Kidney epithelial cell (primary cell): Measurements from ENCODE around the gene CSKMT. TPM values are rescaled to one million over a fixed set of nuclear protein-coding genes. Genes with fewer than 3 reads are reported as not detected.
"Not testable (repeated sequence)": the region's sequence is repeated elsewhere in the genome, so short reads cannot be mapped to it uniquely, and the experiment has no call there.

ENCODE experiments used
- DNase-seq: peaks from one replicate; pipeline ENCODE4 v3.0.0-alpha.2; 2010; ENCODE audit warnings: low read depth
- H3K27me3 ChIP-seq: 2 replicates; pipeline ENCODE4 v1.6.0; 2011; ENCODE audit warnings: low read length; ENCODE audit not compliant: control insufficient read depth, insufficient read depth
- H3K36me3 ChIP-seq: 2 replicates; pipeline ENCODE4 v1.5.1; 2011; ENCODE audit warnings: low read length; ENCODE audit not compliant: control insufficient read depth, insufficient read depth
- H3K4me3 ChIP-seq: 2 replicates; pipeline ENCODE4 v1.5.1; 2011; ENCODE audit warnings: low read depth, mild to moderate bottlenecking, control low read depth, low read length
- total RNA-seq: library from RNA; depleted of rRNA; stranded (reverse); fragments of >200 nt; gene quantifications from 2 replicates; pipeline ENCODE4 v1.2.3, GENCODE V29; 2015
- TF ChIP-seq, protein P1 (sequence below): IDR thresholded peaks from 2 replicates; pipeline ENCODE4 v1.5.1; 2011; ENCODE audit warnings: mild to moderate bottlenecking, moderate library complexity, low read length, control low read depth, inconsistent platforms; ENCODE audit not compliant: insufficient read depth, poor library complexity, severe bottlenecking

The CSKMT gene
- 3.4 and 4.0 TPM in 2 replicates for total RNA-seq

DNA sequence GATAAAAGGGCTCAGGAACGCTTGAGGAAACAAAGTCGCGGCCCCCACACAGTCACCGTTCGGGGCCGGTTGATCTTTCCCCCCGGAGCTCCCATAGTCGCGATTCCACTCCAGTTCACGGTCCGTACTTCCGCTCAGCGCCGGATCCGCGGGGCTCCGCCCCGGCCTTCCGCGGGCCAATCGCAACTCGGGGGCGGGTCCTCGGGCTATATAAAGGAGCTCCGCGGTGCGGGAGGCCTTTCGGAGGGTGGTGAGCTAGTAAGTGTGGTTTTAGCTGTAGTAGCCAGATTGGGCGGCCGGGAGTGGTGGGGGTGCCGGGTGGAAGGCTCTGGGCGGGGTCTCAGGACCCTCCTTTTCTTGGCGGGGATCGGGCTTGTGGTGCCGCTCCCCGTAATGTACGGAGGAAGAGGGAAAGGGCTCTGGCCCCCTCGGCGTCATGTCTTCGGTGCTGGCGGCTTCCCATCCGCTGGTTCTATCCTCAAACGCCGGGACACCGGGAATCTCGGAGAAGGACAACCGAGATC is at the start of gene CSKMT, which contains the start of gene C11orf98:
CSKMT (plus strand) TSS at position 238 of the 524 bp plus-strand sequence. CDS start 568 bp downstream, outside the sequence.
C11orf98 (minus strand) TSS at position 136 of the 524 bp plus-strand sequence; CDS start at position 95, 41 bp downstream.
- no peak for DNase-seq
- Histone ChIP-seq H3K27me3 (no peaks in the 10 kb centered on the region), H3K4me3 (peak within 1 kb of the TSS; percentile 77), H3K36me3 (peaks cover 1% of the 10 kb centered on the region)
- TF ChIP-seq, protein P1, sequence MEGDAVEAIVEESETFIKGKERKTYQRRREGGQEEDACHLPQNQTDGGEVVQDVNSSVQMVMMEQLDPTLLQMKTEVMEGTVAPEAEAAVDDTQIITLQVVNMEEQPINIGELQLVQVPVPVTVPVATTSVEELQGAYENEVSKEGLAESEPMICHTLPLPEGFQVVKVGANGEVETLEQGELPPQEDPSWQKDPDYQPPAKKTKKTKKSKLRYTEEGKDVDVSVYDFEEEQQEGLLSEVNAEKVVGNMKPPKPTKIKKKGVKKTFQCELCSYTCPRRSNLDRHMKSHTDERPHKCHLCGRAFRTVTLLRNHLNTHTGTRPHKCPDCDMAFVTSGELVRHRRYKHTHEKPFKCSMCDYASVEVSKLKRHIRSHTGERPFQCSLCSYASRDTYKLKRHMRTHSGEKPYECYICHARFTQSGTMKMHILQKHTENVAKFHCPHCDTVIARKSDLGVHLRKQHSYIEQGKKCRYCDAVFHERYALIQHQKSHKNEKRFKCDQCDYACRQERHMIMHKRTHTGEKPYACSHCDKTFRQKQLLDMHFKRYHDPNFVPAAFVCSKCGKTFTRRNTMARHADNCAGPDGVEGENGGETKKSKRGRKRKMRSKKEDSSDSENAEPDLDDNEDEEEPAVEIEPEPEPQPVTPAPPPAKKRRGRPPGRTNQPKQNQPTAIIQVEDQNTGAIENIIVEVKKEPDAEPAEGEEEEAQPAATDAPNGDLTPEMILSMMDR: no peak

DNA sequence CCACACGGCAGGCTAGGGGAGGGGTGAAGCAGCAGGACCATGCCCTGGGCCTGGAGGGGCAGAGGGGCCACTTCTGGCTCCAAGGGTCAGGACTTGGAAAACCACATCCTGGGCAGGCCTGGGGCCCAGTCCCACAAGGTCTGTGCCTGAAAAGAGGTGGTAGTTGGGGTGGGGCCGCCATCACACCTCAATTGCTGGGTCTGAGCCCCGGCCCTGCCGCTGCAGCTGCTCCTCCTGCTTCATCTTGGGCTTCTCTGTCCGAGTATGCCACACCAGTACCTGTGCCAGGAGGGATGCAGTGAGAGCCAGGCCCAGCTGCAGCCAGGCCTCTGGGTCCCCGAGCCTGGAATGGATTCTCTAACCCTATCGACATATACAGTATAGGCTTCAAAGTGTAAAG is 49.6 kb upstream of the CSKMT start:
- no peaks in the 10 kb centered on the region for H3K36me3 ChIP-seq
- no peak overlapping the region for H3K4me3 ChIP-seq
- TF ChIP-seq, protein P1: no peak
- no peak for DNase-seq
- H3K27me3 ChIP-seq: no peaks in the 10 kb centered on the region

- not testable (repeated sequence) for H3K36me3 ChIP-seq, DNase-seq
Observed at GRCh38 chr11:62616957-62617356, 48.2 kb upstream of the CSKMT start.

DNA sequence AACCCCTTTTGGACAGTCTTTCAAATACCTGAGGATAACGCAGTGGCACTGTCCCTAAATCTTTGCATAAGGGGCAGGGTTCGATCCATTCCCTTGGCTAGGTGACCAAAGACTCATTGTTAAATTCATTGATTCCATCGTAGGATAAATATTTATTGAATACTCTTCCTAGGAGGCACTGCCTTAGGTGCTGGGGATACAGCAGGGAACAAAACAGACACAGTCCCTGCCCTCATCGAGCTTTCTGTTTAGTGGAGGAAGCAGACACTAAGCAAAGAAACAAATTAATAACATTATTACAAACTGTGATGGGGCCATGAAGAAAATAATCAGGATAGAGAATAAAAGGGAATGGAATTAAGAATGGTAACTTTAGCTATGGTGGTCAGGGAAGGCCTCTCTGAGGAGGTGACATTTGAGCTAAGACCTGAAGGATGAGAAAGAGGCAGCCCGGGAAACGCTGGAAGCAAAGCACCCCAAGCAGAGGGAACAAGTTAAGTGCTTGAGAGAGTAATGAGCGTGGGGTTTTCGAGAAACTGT is 44.0 kb upstream of the CSKMT start:
- Histone ChIP-seq H3K4me3 (peak overlapping the region; percentile 57), H3K36me3 (peaks cover 1% of the 10 kb centered on the region), H3K27me3 (no peaks in the 10 kb centered on the region)
- no peak for DNase-seq
- TF ChIP-seq, protein P1: no peak

More at GRCh38 chr11:62616957-62617356, 48.2 kb upstream of the CSKMT start:
- not testable (repeated sequence) for H3K4me3 ChIP-seq, H3K27me3 ChIP-seq

GRCh38 chr11:62621567-62622470 is 43.3 kb upstream of the CSKMT start, which contains the start of gene B3GAT3:
B3GAT3 (minus strand) TSS chr11:62621986; CDS start chr11:62621947, 39 bp downstream.
- peak; percentile 93 for DNase-seq
- Histone ChIP-seq H3K36me3 (peaks cover 3% of the 10 kb centered on the region), H3K4me3 (peak within 1 kb of the TSS; percentile 57), H3K27me3 (no peaks in the 10 kb centered on the region)
- TF ChIP-seq, protein P1: no peak

GRCh38 chr11:62622476-62623089 is 42.5 kb upstream of the CSKMT start:
- no peak for DNase-seq
- Histone ChIP-seq H3K36me3 (peaks cover 3% of the 10 kb centered on the region), H3K27me3 (no peaks in the 10 kb centered on the region), H3K4me3 (no peak overlapping the region)
- TF ChIP-seq, protein P1: no peak
